Mesenchymal stem cell (in vitro differentiated cells and primary cell): ENCODE data around the gene KRTAP10-10.
A peak's percentile ranks its signal among the peaks of the same experiment; 100 is the strongest.

ENCODE experiments used
- DNase-seq: peaks from one replicate; pipeline ENCODE4 v3.0.0-alpha.2; 2013
- H2AFZ ChIP-seq: one replicate; pipeline ENCODE4 v1.6.1; 2013; ENCODE audit warnings: low read depth, mild to moderate bottlenecking, control low read depth, inconsistent platforms, low read length, moderate library complexity
- H2AK5ac ChIP-seq: 2 replicates; pipeline ENCODE4 v1.6.1; 2013; ENCODE audit warnings: low read length, moderate library complexity, mild to moderate bottlenecking, inconsistent platforms; ENCODE audit not compliant: severe bottlenecking
- H2BK120ac ChIP-seq: one replicate; pipeline ENCODE4 v1.6.1; 2013; ENCODE audit warnings: low read depth, mild to moderate bottlenecking, inconsistent platforms, low read length, moderate library complexity
- H2BK12ac ChIP-seq, 2 experiments: one replicate each; pipeline ENCODE4 v1.6.1; 2013; ENCODE audit warnings: inconsistent platforms in 2 of 2, low read length in 2 of 2, mild to moderate bottlenecking in 2 of 2, moderate library complexity in 2 of 2, control low read depth in 1 of 2
- H2BK15ac ChIP-seq: one replicate; pipeline ENCODE4 v1.6.1; 2013; ENCODE audit warnings: mild to moderate bottlenecking, low read depth, inconsistent platforms; ENCODE audit not compliant: poor library complexity, severe bottlenecking
- H2BK5ac ChIP-seq: 2 replicates; pipeline ENCODE4 v1.6.1; 2013; ENCODE audit warnings: low read depth, mild to moderate bottlenecking, low read length, control low read depth, inconsistent platforms; ENCODE audit not compliant: poor library complexity, severe bottlenecking
- H3K14ac ChIP-seq, 2 experiments: one replicate each; pipeline ENCODE4 v1.6.1; 2013; ENCODE audit warnings: inconsistent platforms in 2 of 2, low read length in 2 of 2, control low read depth in 1 of 2, mild to moderate bottlenecking in 1 of 2, moderate library complexity in 1 of 2
- H3K18ac ChIP-seq, 2 experiments: one replicate each; pipeline ENCODE4 v1.6.1; 2013; ENCODE audit warnings: inconsistent platforms in 2 of 2, low read length in 2 of 2, control low read depth in 1 of 2, low read depth in 1 of 2, mild to moderate bottlenecking in 1 of 2
- H3K23ac ChIP-seq, 2 experiments: one replicate each; pipeline ENCODE4 v1.6.1; 2013; ENCODE audit warnings: inconsistent platforms in 2 of 2, low read length in 2 of 2, mild to moderate bottlenecking in 2 of 2, moderate library complexity in 2 of 2, control low read depth in 1 of 2
- H3K27ac ChIP-seq: 2 replicates; pipeline ENCODE4 v1.5.1; 2013; ENCODE audit warnings: mild to moderate bottlenecking, moderate library complexity, low read length, control low read depth, inconsistent platforms; ENCODE audit not compliant: poor library complexity, severe bottlenecking
- H3K27me3 ChIP-seq, 2 experiments: 2 replicates each; pipeline versions ENCODE4 v1.6.1 to v1.7.0; 2013; ENCODE audit warnings: low read length in 2 of 2, mild to moderate bottlenecking in 2 of 2, moderate library complexity in 2 of 2, control low read depth in 1 of 2, inconsistent platforms in 1 of 2; ENCODE audit not compliant: control insufficient read depth in 1 of 2, insufficient read depth in 1 of 2
- H3K36me3 ChIP-seq, 2 experiments: 2 replicates each; pipeline versions ENCODE4 v1.6.1 to v1.7.0; 2013; ENCODE audit warnings: low read length in 2 of 2, control low read depth in 1 of 2, inconsistent platforms in 1 of 2, low read depth in 1 of 2, mild to moderate bottlenecking in 1 of 2; ENCODE audit not compliant: insufficient read depth in 2 of 2, control insufficient read depth in 1 of 2
- H3K4ac ChIP-seq, 2 experiments: one replicate each; pipeline ENCODE4 v1.6.1; 2013; ENCODE audit warnings: inconsistent platforms in 2 of 2, low read length in 2 of 2, mild to moderate bottlenecking in 2 of 2, moderate library complexity in 2 of 2, control low read depth in 1 of 2, low read depth in 1 of 2
- H3K4me1 ChIP-seq: 2 replicates; pipeline ENCODE4 v1.6.1; 2013; ENCODE audit warnings: low read depth, low read length, control low read depth; ENCODE audit not compliant: control insufficient read depth, insufficient read depth
- H3K4me2 ChIP-seq: 2 replicates; pipeline ENCODE4 v1.6.1; 2013; ENCODE audit warnings: low read length, mild to moderate bottlenecking, inconsistent platforms; ENCODE audit not compliant: poor library complexity, severe bottlenecking
- H3K4me3 ChIP-seq, 2 experiments: 2 replicates each; pipeline versions ENCODE4 v1.5.1 to v1.7.0; 2013; ENCODE audit warnings: low read length in 2 of 2, mild to moderate bottlenecking in 2 of 2, control low read depth in 1 of 2, low read depth in 1 of 2; ENCODE audit not compliant: insufficient read depth in 1 of 2
- H3K79me1 ChIP-seq: replicated peaks from 2 replicates; pipeline ENCODE4 v1.6.1; 2013; ENCODE audit warnings: mild to moderate bottlenecking, control low read depth, low read length, inconsistent platforms; ENCODE audit not compliant: poor library complexity, severe bottlenecking
- H3K9ac ChIP-seq: 2 replicates; pipeline ENCODE4 v1.7.0; 2013; ENCODE audit warnings: mild to moderate bottlenecking, low read length, moderate library complexity
- H3K9me3 ChIP-seq: 2 replicates; pipeline ENCODE4 v1.7.0; 2013; ENCODE audit warnings: mild to moderate bottlenecking, low read length; ENCODE audit not compliant: control insufficient read depth
- H4K8ac ChIP-seq: one replicate; pipeline ENCODE4 v1.6.1; 2013; ENCODE audit warnings: inconsistent platforms, mild to moderate bottlenecking, low read length, moderate library complexity
- H4K91ac ChIP-seq: one replicate; pipeline ENCODE4 v1.6.1; 2013; ENCODE audit warnings: mild to moderate bottlenecking, low read length, inconsistent platforms
- WGBS: methylation state at CpG from one replicate; pipeline ENCODE4 v1.1.7; 2013; ENCODE audit warnings: mixed read lengths; 5-methylcytosine and 5-hydroxymethylcytosine counted together

The KRTAP10-10 gene

DNA sequence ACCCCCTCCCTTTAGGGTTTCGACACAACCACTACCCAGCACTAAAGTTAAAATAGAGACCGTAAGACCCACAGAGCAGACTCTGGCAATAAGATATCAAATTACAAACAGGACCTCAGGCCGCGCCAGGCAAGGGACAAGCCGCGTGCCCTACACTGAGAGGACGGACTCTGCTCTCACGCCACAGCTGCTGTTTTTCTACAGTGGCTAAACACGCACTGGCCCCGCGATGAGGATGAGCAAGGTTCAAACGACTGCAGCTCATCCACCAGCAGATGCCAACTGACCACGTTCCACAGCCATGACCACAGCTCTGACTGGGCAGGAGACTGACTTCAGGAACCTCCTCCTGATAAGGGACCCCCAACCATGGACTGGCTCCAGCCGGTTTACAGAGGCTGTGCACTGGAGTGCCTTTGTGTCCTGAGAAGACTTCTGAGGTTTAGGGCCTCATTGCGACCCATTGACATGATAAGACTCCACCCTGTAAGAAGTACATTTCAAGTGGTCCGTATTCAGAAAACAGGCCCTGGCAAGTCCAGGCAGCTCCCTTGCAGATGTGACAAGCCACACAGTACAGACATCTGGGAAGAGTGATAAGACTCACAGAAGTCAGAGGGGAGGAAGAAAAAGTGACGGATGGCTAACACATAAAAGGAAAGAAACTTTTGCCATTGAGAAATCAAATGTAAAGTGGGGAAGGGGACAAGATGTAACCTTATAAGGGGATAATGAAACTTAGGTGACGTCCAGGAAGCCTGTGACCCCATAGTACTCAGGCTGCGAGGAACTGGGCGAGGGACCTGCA is 43.4 kb upstream of the KRTAP10-10 start:
- Histone ChIP-seq H3K4ac (no peak overlapping the region), H3K4me3 (no peak overlapping the region), H3K27me3 (peaks cover 39 to 47% of the 10 kb centered on the region in 2 experiments), H4K8ac (no peak overlapping the region), H2AFZ (no peak overlapping the region), H3K23ac (no peak overlapping the region), H3K14ac (no peak overlapping the region), H3K4me2 (no peak overlapping the region), H3K9me3 (peaks cover 3% of the 10 kb centered on the region), H2AK5ac (no peak overlapping the region), H3K79me1 (no peaks in the 10 kb centered on the region), H3K18ac (no peak overlapping the region), H2BK5ac (no peak overlapping the region), H3K27ac (no peak overlapping the region), H2BK120ac (no peak overlapping the region), H3K9ac (no peak overlapping the region), H3K36me3 (no peaks in the 10 kb centered on the region), H4K91ac (no peak overlapping the region), H2BK12ac (no peak overlapping the region), H2BK15ac (no peak overlapping the region), H3K4me1 (no peaks in the 10 kb centered on the region)
- DNase-seq, result peak; percentile 4
- 57% methylated on average over 20 of the region's 20 CpGs for WGBS

DNA sequence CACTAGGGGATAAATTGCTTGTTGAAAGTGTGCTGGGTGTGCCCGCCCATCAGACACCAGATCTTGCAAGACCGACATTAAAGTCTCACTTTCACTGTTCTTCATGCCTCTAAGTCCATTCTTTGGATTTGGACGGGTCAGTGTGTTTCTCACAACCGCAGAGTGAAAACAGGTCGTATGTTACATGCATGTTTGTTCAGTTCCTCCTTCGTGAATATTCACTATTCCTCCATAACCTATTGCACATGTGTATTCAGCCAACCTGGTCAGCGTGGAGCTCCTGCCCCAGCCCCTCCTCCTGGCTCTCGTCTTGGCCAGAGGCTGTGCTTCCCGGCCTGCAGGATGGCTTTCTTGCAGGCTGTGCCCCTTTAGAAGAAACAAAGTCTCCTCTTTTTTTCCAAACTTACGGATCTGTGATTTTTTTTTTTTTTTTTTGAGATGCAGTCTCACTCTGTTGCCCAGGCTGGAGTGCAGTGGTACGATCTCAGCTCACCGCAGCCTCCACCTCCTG is 42.7 kb upstream of the KRTAP10-10 start:
- H3K4me3 ChIP-seq, result no peak overlapping the region
- no peak overlapping the region for H2AK5ac ChIP-seq
- H2BK15ac ChIP-seq, result no peak overlapping the region
- H3K4ac ChIP-seq, result no peak overlapping the region
- H3K4me2 ChIP-seq, result no peak overlapping the region
- H3K36me3 ChIP-seq, result no peaks in the 10 kb centered on the region
- H4K8ac ChIP-seq, result no peak overlapping the region
- H2BK5ac ChIP-seq, result no peak overlapping the region
- no peaks in the 10 kb centered on the region for H3K4me1 ChIP-seq
- no peak overlapping the region for H3K18ac ChIP-seq
- no peak overlapping the region for H3K27ac ChIP-seq
- no peak overlapping the region for H2BK120ac ChIP-seq
- DNase-seq, result no peak
- no peak overlapping the region for H2BK12ac ChIP-seq
- no peak overlapping the region for H3K23ac ChIP-seq
- peaks cover 3% of the 10 kb centered on the region for H3K9me3 ChIP-seq
- no peak overlapping the region for H3K14ac ChIP-seq
- no peak overlapping the region for H2AFZ ChIP-seq
- peaks cover 39 to 47% of the 10 kb centered on the region in 2 experiments for H3K27me3 ChIP-seq
- H3K79me1 ChIP-seq, result no peaks in the 10 kb centered on the region
- no peak overlapping the region for H3K9ac ChIP-seq
- WGBS, result 72% methylated on average over 10 of the region's 12 CpGs
- no peak overlapping the region for H4K91ac ChIP-seq

DNA sequence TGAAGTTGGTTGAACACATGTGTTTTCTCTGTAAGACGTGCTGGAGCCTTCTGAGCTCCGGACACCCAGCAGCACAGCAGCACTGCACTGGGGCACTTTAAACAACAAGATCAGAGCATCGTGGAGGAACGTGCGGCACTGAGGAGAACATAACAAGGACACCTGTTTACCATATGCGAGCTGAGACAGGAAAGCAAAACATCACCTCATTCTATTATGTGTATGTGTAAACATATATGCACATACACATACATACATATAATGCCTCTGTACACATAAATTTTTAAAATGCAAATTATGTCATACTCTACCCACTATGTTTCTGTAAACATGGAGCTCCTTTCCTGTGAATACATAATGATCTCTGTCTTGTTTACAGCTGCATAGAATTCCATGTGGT is 41.6 kb upstream of the KRTAP10-10 start:
- 77% methylated on average over 4 of the region's 6 CpGs for WGBS
- H3K14ac ChIP-seq, result no peak overlapping the region
- H3K18ac ChIP-seq, result no peak overlapping the region

DNA sequence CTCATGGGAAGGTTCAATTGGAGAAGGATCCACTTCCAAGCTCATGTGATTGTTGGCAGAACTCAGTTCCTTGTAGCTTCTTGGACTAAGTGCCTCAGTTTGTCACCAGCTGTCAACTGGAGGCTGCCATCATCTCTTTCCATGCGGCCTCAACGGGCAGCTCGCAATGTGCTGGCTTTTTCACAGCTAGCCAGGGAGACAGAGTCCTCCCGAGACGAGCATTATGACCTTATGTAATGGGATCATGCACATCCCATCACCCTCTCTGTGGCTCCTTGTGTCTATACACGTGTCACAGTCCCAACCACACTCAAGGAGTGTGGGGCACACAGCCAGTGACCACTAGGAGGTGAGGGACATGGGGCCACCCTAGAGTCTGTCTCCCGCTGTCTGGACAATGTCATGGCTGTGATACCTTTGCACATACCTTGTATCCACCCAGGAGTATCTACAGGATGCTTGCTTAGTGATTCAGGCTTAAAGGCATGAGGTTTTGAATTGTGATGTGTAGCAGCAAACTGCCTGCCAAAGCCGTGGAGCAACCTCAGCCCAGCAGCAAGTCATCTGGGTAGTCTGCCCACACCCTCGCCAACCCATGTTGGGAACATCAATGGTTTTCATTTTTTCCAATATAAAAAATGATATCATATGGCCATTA is 41.0 kb upstream of the KRTAP10-10 start:
- Histone ChIP-seq H2BK120ac (no peak overlapping the region), H3K23ac (no peak overlapping the region), H3K4ac (no peak overlapping the region), H2AK5ac (no peak overlapping the region), H3K4me1 (no peaks in the 10 kb centered on the region), H2BK5ac (no peak overlapping the region), H3K79me1 (no peaks in the 10 kb centered on the region), H2BK12ac (no peak overlapping the region), H3K4me2 (no peak overlapping the region), H4K8ac (no peak overlapping the region), H3K27ac (no peak overlapping the region), H2BK15ac (no peak overlapping the region), H3K9ac (no peak overlapping the region), H3K27me3 (peaks cover 28 to 47% of the 10 kb centered on the region in 2 experiments), H3K18ac (no peak overlapping the region), H3K4me3 (no peak overlapping the region), H4K91ac (no peak overlapping the region), H3K14ac (no peak overlapping the region), H3K36me3 (no peaks in the 10 kb centered on the region), H3K9me3 (peaks cover 3% of the 10 kb centered on the region), H2AFZ (no peak overlapping the region)
- no peak for DNase-seq
- 79% methylated on average over 8 of the region's 9 CpGs for WGBS

More for the DNA sequence above, 41.6 kb upstream of the KRTAP10-10 start:
- no peak overlapping the region for H2BK12ac ChIP-seq
- H4K91ac ChIP-seq, result no peak overlapping the region
- H2BK5ac ChIP-seq, result no peak overlapping the region
- no peak overlapping the region for H4K8ac ChIP-seq
- H3K9ac ChIP-seq, result no peak overlapping the region
- H3K4me2 ChIP-seq, result no peak overlapping the region
- H3K4me3 ChIP-seq, result no peak overlapping the region
- no peak overlapping the region for H2AFZ ChIP-seq
- H3K4me1 ChIP-seq, result no peaks in the 10 kb centered on the region
- no peak for DNase-seq
- no peaks in the 10 kb centered on the region for H3K36me3 ChIP-seq
- H3K9me3 ChIP-seq, result peaks cover 3% of the 10 kb centered on the region
- H2BK15ac ChIP-seq, result no peak overlapping the region
- no peak overlapping the region for H3K27ac ChIP-seq
- H3K4ac ChIP-seq, result no peak overlapping the region
- no peaks in the 10 kb centered on the region for H3K79me1 ChIP-seq
- H3K23ac ChIP-seq, result no peak overlapping the region
- no peak overlapping the region for H2AK5ac ChIP-seq
- H2BK120ac ChIP-seq, result no peak overlapping the region
- H3K27me3 ChIP-seq, result peaks cover 33 to 47% of the 10 kb centered on the region in 2 experiments
